IMR-90 (cell line): ENCODE data around the gene KLHL29.

ENCODE experiments used
- POLR2A ChIP-seq: IDR thresholded peaks from 2 replicates; pipeline ENCODE4 v1.6.1; 2012; ENCODE audit warnings: mild to moderate bottlenecking, low read depth, low read length
- TF ChIP-seq, protein P1 (sequence below): conservative IDR thresholded peaks from 2 replicates; pipeline ENCODE4 v1.5.1; 2012; ENCODE audit warnings: mild to moderate bottlenecking, low read depth, low read length, improper control_type of control experiment
- TF ChIP-seq, protein P2 (sequence below): fragments of 150-350 bp; IDR thresholded peaks from 2 replicates; pipeline ENCODE4 v1.6.1; 2016; ENCODE audit warnings: low read depth, mild to moderate bottlenecking, low read length, moderate library complexity, borderline replicate concordance

GRCh38 chr2:23569761-23570365, 184.9 kb downstream of the KLHL29 start:
- TF ChIP-seq, protein P1, sequence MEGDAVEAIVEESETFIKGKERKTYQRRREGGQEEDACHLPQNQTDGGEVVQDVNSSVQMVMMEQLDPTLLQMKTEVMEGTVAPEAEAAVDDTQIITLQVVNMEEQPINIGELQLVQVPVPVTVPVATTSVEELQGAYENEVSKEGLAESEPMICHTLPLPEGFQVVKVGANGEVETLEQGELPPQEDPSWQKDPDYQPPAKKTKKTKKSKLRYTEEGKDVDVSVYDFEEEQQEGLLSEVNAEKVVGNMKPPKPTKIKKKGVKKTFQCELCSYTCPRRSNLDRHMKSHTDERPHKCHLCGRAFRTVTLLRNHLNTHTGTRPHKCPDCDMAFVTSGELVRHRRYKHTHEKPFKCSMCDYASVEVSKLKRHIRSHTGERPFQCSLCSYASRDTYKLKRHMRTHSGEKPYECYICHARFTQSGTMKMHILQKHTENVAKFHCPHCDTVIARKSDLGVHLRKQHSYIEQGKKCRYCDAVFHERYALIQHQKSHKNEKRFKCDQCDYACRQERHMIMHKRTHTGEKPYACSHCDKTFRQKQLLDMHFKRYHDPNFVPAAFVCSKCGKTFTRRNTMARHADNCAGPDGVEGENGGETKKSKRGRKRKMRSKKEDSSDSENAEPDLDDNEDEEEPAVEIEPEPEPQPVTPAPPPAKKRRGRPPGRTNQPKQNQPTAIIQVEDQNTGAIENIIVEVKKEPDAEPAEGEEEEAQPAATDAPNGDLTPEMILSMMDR: no peak
- TF ChIP-seq, protein P2, sequence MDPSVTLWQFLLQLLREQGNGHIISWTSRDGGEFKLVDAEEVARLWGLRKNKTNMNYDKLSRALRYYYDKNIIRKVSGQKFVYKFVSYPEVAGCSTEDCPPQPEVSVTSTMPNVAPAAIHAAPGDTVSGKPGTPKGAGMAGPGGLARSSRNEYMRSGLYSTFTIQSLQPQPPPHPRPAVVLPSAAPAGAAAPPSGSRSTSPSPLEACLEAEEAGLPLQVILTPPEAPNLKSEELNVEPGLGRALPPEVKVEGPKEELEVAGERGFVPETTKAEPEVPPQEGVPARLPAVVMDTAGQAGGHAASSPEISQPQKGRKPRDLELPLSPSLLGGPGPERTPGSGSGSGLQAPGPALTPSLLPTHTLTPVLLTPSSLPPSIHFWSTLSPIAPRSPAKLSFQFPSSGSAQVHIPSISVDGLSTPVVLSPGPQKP: no peak
- TF ChIP-seq POLR2A: no peak
